Sigmoid colon (tissue), 4 donors: ENCODE results near the gene NCS1.

Source experiments
- CTCF ChIP-seq, 4 experiments: fragments of 450-650 bp in 3 of 4; fragments of 200-600 bp in 1 of 4; IDR thresholded peaks; one replicate each; pipeline ENCODE4 v1.5.1; 2016 to 2019; ENCODE audit warnings: antibody characterized with exemption in 4 of 4, mild to moderate bottlenecking in 3 of 4, moderate library complexity in 2 of 4
- EP300 ChIP-seq, 4 donors: sonication (generic); formaldehyde crosslinking; IDR thresholded peaks; one replicate each; pipeline ENCODE4 v1.6.1; 2017; ENCODE audit warnings: antibody characterized with exemption in 4 of 4
- POLR2A ChIP-seq, 2 donors: fragments of 450-650 bp; IDR thresholded peaks; one replicate each; pipeline ENCODE4 v1.6.1; 2016; ENCODE audit warnings: antibody characterized with exemption in 2 of 2, mild to moderate bottlenecking in 2 of 2, moderate library complexity in 2 of 2
- POLR2AphosphoS5 ChIP-seq, 4 donors: sonication (generic); formaldehyde crosslinking; IDR thresholded peaks; one replicate each; pipeline ENCODE4 v1.6.1; 2017; ENCODE audit warnings: antibody characterized with exemption in 4 of 4

- TF ChIP-seq CTCF (IDR thresholded peaks at IDR 0.05) (no peak), POLR2AphosphoS5 (IDR thresholded peaks at IDR 0.05) (no peak), POLR2A (IDR thresholded peaks at IDR 0.05) (no peak), EP300 (IDR thresholded peaks at IDR 0.05) (no peak)
Observed at GRCh38 chr9:130246126-130246525, 73.9 kb downstream of the NCS1 start.
